ENCODE data around the gene SDK2.

The SDK2 gene

GRCh38 chr17:73605444-73605843 is 38.8 kb downstream of the SDK2 start:
- no peak for DNase-seq

- no peak for DNase-seq
Measured at GRCh38 chr17:73604476-73604875, 39.8 kb downstream of the SDK2 start.

GRCh38 chr17:73603971-73604370 is 40.3 kb downstream of the SDK2 start:
- no peak for DNase-seq

GRCh38 chr17:73600103-73600871 is 44.0 kb downstream of the SDK2 start:
- DNase-seq = no peak

- no peak for DNase-seq
Measured at GRCh38 chr17:73599599-73599998, 44.6 kb downstream of the SDK2 start.

- no peak for DNase-seq
Measured at GRCh38 chr17:73598212-73598611, 46.0 kb downstream of the SDK2 start.

- DNase-seq = no peak
Measured at GRCh38 chr17:73595931-73596330, 48.3 kb downstream of the SDK2 start.

GRCh38 chr17:73595479-73595878 is 48.8 kb downstream of the SDK2 start:
- DNase-seq = peak; percentile 8 to 18

- no peak for DNase-seq
Measured at GRCh38 chr17:73595068-73595467, 49.2 kb downstream of the SDK2 start.

GRCh38 chr17:73594598-73594997 is 49.6 kb downstream of the SDK2 start:
- DNase-seq = no peak

- no peak for DNase-seq
Measured at GRCh38 chr17:73594025-73594424, 50.2 kb downstream of the SDK2 start.

GRCh38 chr17:73593249-73593965 is 50.8 kb downstream of the SDK2 start:
- no peak for DNase-seq

- no peak for DNase-seq
Measured at GRCh38 chr17:73592501-73592961, 51.7 kb downstream of the SDK2 start.

- no peak for DNase-seq
Measured at GRCh38 chr17:73592079-73592415, 52.2 kb downstream of the SDK2 start.

GRCh38 chr17:73591296-73592078 is 52.8 kb downstream of the SDK2 start:
- DNase-seq = no peak

GRCh38 chr17:73589363-73589980 is 54.8 kb downstream of the SDK2 start:
- peak; percentile 33 to 35 for DNase-seq

- DNase-seq = no peak
Measured at GRCh38 chr17:73588891-73589290, 55.4 kb downstream of the SDK2 start.

GRCh38 chr17:73588301-73588846 is 55.9 kb downstream of the SDK2 start:
- DNase-seq = no peak

GRCh38 chr17:73586921-73587602 is 57.2 kb downstream of the SDK2 start:
- DNase-seq = no peak

GRCh38 chr17:73586275-73586832 is 57.9 kb downstream of the SDK2 start:
- DNase-seq = no peak

GRCh38 chr17:73585583-73585982 is 58.7 kb downstream of the SDK2 start:
- DNase-seq = no peak

- no peak for DNase-seq
Measured at GRCh38 chr17:73584987-73585386, 59.3 kb downstream of the SDK2 start.
